Ovary (tissue), 9 donors: Measurements from ENCODE around the gene ZDHHC22. TPM values are rescaled to one million over a fixed set of nuclear protein-coding genes. Genes with fewer than 3 reads are reported as not detected.

Experiments
- DNase-seq, 5 donors: peaks; one replicate each; pipeline ENCODE4 v3.0.0-alpha.2; 2019 to 2020
- H3K27ac ChIP-seq, 2 donors: fragments of 200-600 bp; one replicate each; pipeline versions ENCODE4 v1.5.1 to v1.8.0; 2019 to 2022
- H3K27me3 ChIP-seq: fragments of 200-600 bp; one replicate; pipeline ENCODE4 v1.8.0; 2022
- H3K36me3 ChIP-seq: fragments of 200-600 bp; sonication (generic); one replicate; pipeline ENCODE4 v1.5.1; 2019
- H3K4me1 ChIP-seq: one replicate; pipeline ENCODE4 v1.8.1; 2013; ENCODE audit warnings: mild to moderate bottlenecking, moderate library complexity; ENCODE audit not compliant: insufficient read depth
- H3K4me3 ChIP-seq: fragments of 200-600 bp; sonication (generic); one replicate; pipeline ENCODE4 v1.5.1; 2017
- H3K9me3 ChIP-seq, 2 donors: fragments of 200-600 bp in 1 of 2; sonication (generic) in 1 of 2; one replicate each; pipeline versions ENCODE4 v1.5.1 to v1.8.1; 2013 to 2019; ENCODE audit warnings: mild to moderate bottlenecking in 1 of 2, moderate library complexity in 1 of 2
- CTCF ChIP-seq, 3 donors: fragments of 450-650 bp in 2 of 3; fragments of 200-600 bp in 1 of 3; IDR thresholded peaks; one replicate each; pipeline versions ENCODE4 v1.5.1 to v1.8.0; 2016 to 2022; ENCODE audit warnings: antibody characterized with exemption in 3 of 3, mild to moderate bottlenecking in 1 of 3
- EP300 ChIP-seq: sonication (generic); formaldehyde crosslinking; IDR thresholded peaks from one replicate; pipeline ENCODE4 v1.6.1; 2017; ENCODE audit warnings: antibody characterized with exemption
- POLR2A ChIP-seq: fragments of 450-650 bp; IDR thresholded peaks from one replicate; pipeline ENCODE4 v1.6.1; 2017; ENCODE audit warnings: antibody characterized with exemption, mild to moderate bottlenecking, moderate library complexity
- WGBS, 3 donors: extraction: QIAGEN DNeasy Blood & Tissue Kit in 1 of 3; methylation state at CpG; one replicate each; pipeline versions ENCODE4 v1.1.5 to v1.1.7; 2013 to 2017; 5-methylcytosine and 5-hydroxymethylcytosine counted together
- intact Hi-C, 4 donors: fragments of 100-400 bp; cut with DNase I; formaldehyde crosslinking; loops; one replicate each; pipeline versions ENCODE4 v1.11.0 to v1.15.1; 2022 to 2023
- polyA plus RNA-seq, 2 donors: library from polyadenylated mRNA; stranded (reverse); fragments of 200-250 nt in 1 of 2; fragments of 350-450 nt in 1 of 2; fragmentation: Illumina TruSeq in 1 of 2; extraction: RNeasy Lipid Tissue Mini Kit (QIAGEN cat#74804) in 1 of 2; gene quantifications; one replicate each; pipeline ENCODE4 v1.2.3, GENCODE V29; 2013 to 2014
- total RNA-seq, 7 donors: library from RNA; depleted of rRNA in 2 of 7; stranded (reverse); fragments of >200 nt in 2 of 7; fragmentation: NEBNext Ultra II Directional in 3 of 7; extraction: Animal tissue kit (Norgen Biotek cat#: 25700) in 3 of 7; gene quantifications; one replicate each; pipeline versions ENCODE4 v1.1.0 to v1.2.4, GENCODE V29; 2016 to 2023
- donor health status: DM: no; HTN: no; CAD: no; lungs with moderate emphysema.
- donor health status: DM: no; HTN: no; CAD: no.
- donor health status: Bipolar disorder and iron deficiency.
- donor health status: DM: yes; HTN: yes; CAD: no.
- donor health status: DM: no; HTN: no; CAD: no.
- donor health status: DM: yes; HTN: yes; CAD: no.

The ZDHHC22 gene
- total and polyA plus RNA-seq, 9 donors = 0.02 TPM; not detected in 8

GRCh38 chr14:77154421-77154820 lies 12.8 kb upstream of the ZDHHC22 start:
- H3K9me3 ChIP-seq = no peaks in the 10 kb centered on the region
- no peaks in the 10 kb centered on the region for H3K36me3 ChIP-seq
- intact Hi-C loops = loop anchor here in 1 of 4 donors (10.0 kb wide), 1 partner anchor 160 kb away; no protein-coding TSS in a partner anchor
- no peak overlapping the region for H3K4me3 ChIP-seq
- no peaks in the 10 kb centered on the region for H3K4me1 ChIP-seq
- TF ChIP-seq CTCF (IDR thresholded peaks at IDR 0.05) (no peak), EP300 (no peak), POLR2A (no peak)
- WGBS, 3 donors = 32 to 41% (median 38%) methylated on average over 7 of the region's 7 CpGs
- H3K27me3 ChIP-seq = no peaks in the 10 kb centered on the region
- no peak for DNase-seq
- no peak overlapping the region for H3K27ac ChIP-seq

DNA sequence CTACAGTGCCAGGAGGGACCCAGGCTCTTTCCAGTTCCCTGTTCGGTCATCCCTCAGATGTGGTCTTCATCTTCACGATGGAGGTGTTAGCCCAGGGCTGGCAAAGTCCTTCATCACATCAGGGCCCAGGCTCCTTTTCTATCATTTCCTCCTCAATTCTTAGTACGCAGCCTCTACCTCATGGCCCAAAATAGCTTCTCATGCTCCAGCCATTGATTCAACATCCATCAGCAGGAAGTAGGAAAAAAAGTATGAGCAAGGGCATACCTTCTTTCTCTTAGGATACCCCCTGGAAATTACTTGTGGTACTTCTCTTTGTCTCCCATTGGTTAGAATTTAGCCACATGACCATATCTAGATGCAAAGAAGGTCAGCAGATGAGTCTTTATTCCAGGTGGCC lies 12.2 kb upstream of the ZDHHC22 start:
- Histone ChIP-seq H3K4me3 (no peak overlapping the region), H3K9me3 (no peaks in the 10 kb centered on the region), H3K27ac (no peak overlapping the region), H3K27me3 (no peaks in the 10 kb centered on the region), H3K4me1 (no peaks in the 10 kb centered on the region), H3K36me3 (no peaks in the 10 kb centered on the region)
- no peak for DNase-seq
- no peak for TF ChIP-seq CTCF (IDR thresholded peaks at IDR 0.05)
- no peak for TF ChIP-seq POLR2A
- TF ChIP-seq EP300 = no peak
- WGBS, 3 donors = 87 to 97% (median 94%) methylated on average over 3 of the region's 3 CpGs
- intact Hi-C loops = loop anchor here in 1 of 4 donors (10.0 kb wide), 1 partner anchor 161 kb away; no protein-coding TSS in a partner anchor

GRCh38 chr14:77151918-77152588 lies 10.5 kb upstream of the ZDHHC22 start:
- no peaks in the 10 kb centered on the region for H3K27me3 ChIP-seq
- no peaks in the 10 kb centered on the region for H3K4me1 ChIP-seq
- H3K27ac ChIP-seq = no peak overlapping the region
- intact Hi-C loops = loop anchor here in 1 of 4 donors (10.0 kb wide), 1 partner anchor 163 kb away; no protein-coding TSS in a partner anchor
- no peak for TF ChIP-seq CTCF (IDR thresholded peaks at IDR 0.05)
- 16 to 48% (median 16%) methylated on average over 2 of the region's 2 CpGs for WGBS, 3 donors
- H3K36me3 ChIP-seq = no peaks in the 10 kb centered on the region
- H3K4me3 ChIP-seq = no peak overlapping the region
- H3K9me3 ChIP-seq = no peaks in the 10 kb centered on the region
- no peak for DNase-seq

GRCh38 chr14:77151245-77151644 lies 9.7 kb upstream of the ZDHHC22 start:
- intact Hi-C loops = loop anchor here in 1 of 4 donors (10.0 kb wide), 1 partner anchor 164 kb away; no protein-coding TSS in a partner anchor
- 1 to 7% (median 1%) methylated on average over 5 of the region's 5 CpGs for WGBS, 3 donors

More at GRCh38 chr14:77151245-77151644, 9.7 kb upstream of the ZDHHC22 start:
- no peak for DNase-seq
- no peak for TF ChIP-seq EP300
- TF ChIP-seq POLR2A = no peak
- no peak for TF ChIP-seq CTCF (IDR thresholded peaks at IDR 0.05)
- Histone ChIP-seq H3K27me3 (no peaks in the 10 kb centered on the region), H3K27ac (no peak overlapping the region), H3K4me3 (no peak overlapping the region), H3K4me1 (no peaks in the 10 kb centered on the region), H3K36me3 (no peaks in the 10 kb centered on the region), H3K9me3 (no peaks in the 10 kb centered on the region)
